DND-41 (cell line): Measurements from ENCODE around the gene TCF7.

Experiments
- CTCF ChIP-seq: IDR thresholded peaks from 2 replicates; pipeline ENCODE4 v1.5.1; 2012; ENCODE audit warnings: borderline replicate concordance, low read length, moderate library complexity, mild to moderate bottlenecking; ENCODE audit not compliant: poor library complexity, severe bottlenecking; ENCODE audit errors: extremely low read depth
- EZH2 ChIP-seq: IDR thresholded peaks from 3 replicates; pipeline ENCODE4 v1.6.1; 2012; ENCODE audit warnings: borderline replicate concordance, low read depth, mild to moderate bottlenecking, moderate library complexity, low read length, inconsistent platforms; ENCODE audit not compliant: severe bottlenecking

DNA sequence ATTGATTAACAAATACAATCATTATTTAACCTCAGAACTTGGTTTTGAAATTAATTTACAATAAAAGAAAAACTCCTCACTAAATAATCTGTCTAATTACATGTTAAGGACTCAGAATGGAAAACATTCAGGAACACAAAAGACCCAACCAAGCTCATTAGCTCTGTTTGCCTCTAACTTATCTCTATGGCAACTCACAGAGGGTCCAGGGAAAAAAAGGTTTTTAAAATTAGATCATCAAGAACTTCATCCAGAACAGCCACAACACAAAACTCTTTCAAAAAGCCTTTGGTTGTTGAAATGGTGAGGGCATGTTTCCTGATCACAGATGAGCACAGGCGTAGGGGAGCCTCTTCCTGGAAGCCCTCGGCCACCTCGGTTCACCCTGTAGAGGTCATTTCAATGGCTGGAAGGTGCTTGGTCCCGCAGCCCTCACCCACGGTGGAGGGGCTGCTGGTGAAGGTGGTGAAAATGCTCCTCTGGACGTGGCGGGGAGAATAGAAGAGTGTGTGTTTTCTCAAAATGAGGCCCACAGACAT lies 17.2 kb upstream of the TCF7 start:
- TF ChIP-seq EZH2 = no peak
- no peak for TF ChIP-seq CTCF
